ENCODE results near the gene KRTAP10-12. TPM values are rescaled to one million over a fixed set of nuclear protein-coding genes. Genes with fewer than 3 reads are reported as not detected.

Gene KRTAP10-12
- total RNA-seq, 2 donors from 2014 or later: not detected

DNA sequence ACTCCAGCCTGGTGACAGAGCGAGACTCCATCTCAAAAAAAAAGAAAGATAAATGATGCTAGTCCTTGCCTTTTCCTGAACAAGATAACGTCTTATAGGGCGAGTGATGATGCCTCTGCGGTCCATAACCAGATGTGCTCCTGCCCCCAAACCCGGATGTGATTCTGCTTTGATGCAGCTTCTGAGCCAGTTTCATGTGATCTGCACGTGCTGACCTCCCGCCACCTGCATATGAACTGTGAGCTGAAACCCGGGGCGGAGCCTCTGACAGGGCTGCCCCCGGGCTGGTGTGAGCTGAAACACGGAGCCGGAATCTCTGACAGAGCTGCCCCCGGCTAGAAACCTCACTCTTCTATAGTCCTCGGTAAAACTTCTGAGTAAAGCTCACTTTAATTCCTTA lies 43.8 kb upstream of the KRTAP10-12 start:
- Histone ChIP-seq H3K9ac (ENCODE audit: extremely low read depth, low read length, poor library complexity, severe bottlenecking) (no peak overlapping the region), H3K9me3 (ENCODE audit: control insufficient read depth, low read length) (peaks cover 6% of the 10 kb centered on the region), H3K4me1 (ENCODE audit: control insufficient read depth, insufficient read depth, low read length) (no peaks in the 10 kb centered on the region), H3K27me3 (ENCODE audit: control insufficient read depth, insufficient read depth, low read length, poor library complexity, severe bottlenecking) (no peaks in the 10 kb centered on the region), H3K4me3 (ENCODE audit: low read length) (no peak overlapping the region), H3K27ac (ENCODE audit: low read depth, low read length) (no peak overlapping the region), H3K36me3 (ENCODE audit: control insufficient read depth, insufficient read depth, low read length) (no peaks in the 10 kb centered on the region)
- WGBS, 2 experiments (ENCODE audit: insufficient coverage in 1 of 2, insufficient read length in 1 of 2): 85 to 92% methylated on average over 11 to 14 of the region's 14 CpGs
- H3K4me3 Mint-ChIP-seq: no peak overlapping the region
- no peaks in the 10 kb centered on the region for H3K36me3 Mint-ChIP-seq (ENCODE audit: low read depth)
- TF ChIP-seq, protein P1, sequence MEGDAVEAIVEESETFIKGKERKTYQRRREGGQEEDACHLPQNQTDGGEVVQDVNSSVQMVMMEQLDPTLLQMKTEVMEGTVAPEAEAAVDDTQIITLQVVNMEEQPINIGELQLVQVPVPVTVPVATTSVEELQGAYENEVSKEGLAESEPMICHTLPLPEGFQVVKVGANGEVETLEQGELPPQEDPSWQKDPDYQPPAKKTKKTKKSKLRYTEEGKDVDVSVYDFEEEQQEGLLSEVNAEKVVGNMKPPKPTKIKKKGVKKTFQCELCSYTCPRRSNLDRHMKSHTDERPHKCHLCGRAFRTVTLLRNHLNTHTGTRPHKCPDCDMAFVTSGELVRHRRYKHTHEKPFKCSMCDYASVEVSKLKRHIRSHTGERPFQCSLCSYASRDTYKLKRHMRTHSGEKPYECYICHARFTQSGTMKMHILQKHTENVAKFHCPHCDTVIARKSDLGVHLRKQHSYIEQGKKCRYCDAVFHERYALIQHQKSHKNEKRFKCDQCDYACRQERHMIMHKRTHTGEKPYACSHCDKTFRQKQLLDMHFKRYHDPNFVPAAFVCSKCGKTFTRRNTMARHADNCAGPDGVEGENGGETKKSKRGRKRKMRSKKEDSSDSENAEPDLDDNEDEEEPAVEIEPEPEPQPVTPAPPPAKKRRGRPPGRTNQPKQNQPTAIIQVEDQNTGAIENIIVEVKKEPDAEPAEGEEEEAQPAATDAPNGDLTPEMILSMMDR (conservative IDR thresholded peaks at IDR 0.05): no peak
- peaks cover 8% of the 10 kb centered on the region for H3K9me3 Mint-ChIP-seq
- DNase-seq: no peak
- H3K27ac Mint-ChIP-seq: no peak overlapping the region
- peaks cover 4% of the 10 kb centered on the region for H3K27me3 Mint-ChIP-seq (ENCODE audit: insufficient read depth)
- H3K4me1 Mint-ChIP-seq: no peaks in the 10 kb centered on the region

DNA sequence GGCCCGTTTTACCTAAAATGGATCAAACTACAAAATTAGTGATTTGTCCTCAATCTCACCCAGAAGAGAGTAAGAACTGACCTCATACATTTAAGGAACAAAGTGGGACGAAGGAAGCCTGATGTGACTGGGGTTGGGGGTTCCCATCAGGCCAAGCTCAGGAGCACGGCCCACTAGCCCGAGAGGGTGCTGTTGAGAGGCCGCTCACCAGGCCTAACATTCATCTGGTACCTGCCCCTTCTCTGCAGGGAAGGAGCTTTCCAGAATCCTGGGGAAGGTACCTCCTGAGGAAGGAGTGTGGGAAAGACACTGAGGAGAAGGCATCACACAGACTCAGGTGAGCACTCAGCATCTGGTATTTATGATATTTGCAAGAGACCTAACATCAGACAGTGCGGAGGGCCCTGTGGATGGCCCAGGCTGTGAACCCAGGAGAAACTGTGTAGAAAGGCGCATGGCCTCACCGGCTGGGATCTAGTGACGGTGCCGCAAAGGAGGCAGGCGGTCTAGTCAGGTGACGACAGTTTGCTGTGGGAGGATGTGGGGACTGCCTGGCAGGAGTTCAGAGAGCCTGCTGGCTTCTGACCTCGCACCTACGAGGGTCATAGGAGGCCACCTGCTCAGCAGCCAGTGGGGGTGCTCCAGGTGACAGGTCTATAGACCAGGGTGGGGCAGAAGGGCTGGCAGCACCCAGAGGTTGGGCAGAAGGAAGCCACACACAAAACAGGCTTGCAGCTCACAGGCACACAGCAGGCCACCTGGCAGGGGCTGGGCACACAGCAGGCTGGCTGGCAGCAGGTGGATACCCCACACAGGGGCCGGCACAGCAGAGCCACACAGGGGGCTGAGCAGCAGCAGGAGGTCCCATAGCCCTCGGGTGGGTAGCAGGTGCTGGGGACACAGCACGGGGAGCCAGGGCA lies 43.1 kb upstream of the KRTAP10-12 start:
- H3K9me3 Mint-ChIP-seq: peaks cover 8% of the 10 kb centered on the region
- Histone ChIP-seq H3K36me3 (ENCODE audit: control insufficient read depth, insufficient read depth, low read length) (no peaks in the 10 kb centered on the region), H3K9ac (ENCODE audit: extremely low read depth, low read length, poor library complexity, severe bottlenecking) (no peak overlapping the region), H3K9me3 (ENCODE audit: control insufficient read depth, low read length) (peaks cover 6% of the 10 kb centered on the region), H3K27ac (ENCODE audit: low read depth, low read length) (no peak overlapping the region), H3K4me1 (ENCODE audit: control insufficient read depth, insufficient read depth, low read length) (no peaks in the 10 kb centered on the region), H3K27me3 (ENCODE audit: control insufficient read depth, insufficient read depth, low read length, poor library complexity, severe bottlenecking) (no peaks in the 10 kb centered on the region), H3K4me3 (ENCODE audit: low read length) (no peak overlapping the region)
- peaks cover 3% of the 10 kb centered on the region for H3K4me1 Mint-ChIP-seq
- peaks cover 4% of the 10 kb centered on the region for H3K27me3 Mint-ChIP-seq (ENCODE audit: insufficient read depth)
- H3K4me3 Mint-ChIP-seq: no peak overlapping the region
- TF ChIP-seq, protein P1 (conservative IDR thresholded peaks at IDR 0.05): no peak
- 88 to 92% methylated on average over 15 to 17 of the region's 17 CpGs for WGBS, 2 experiments (ENCODE audit: insufficient coverage in 1 of 2, insufficient read length in 1 of 2)
- no peak for DNase-seq
- H3K27ac Mint-ChIP-seq: no peak overlapping the region
- H3K36me3 Mint-ChIP-seq (ENCODE audit: low read depth): no peaks in the 10 kb centered on the region

DNA sequence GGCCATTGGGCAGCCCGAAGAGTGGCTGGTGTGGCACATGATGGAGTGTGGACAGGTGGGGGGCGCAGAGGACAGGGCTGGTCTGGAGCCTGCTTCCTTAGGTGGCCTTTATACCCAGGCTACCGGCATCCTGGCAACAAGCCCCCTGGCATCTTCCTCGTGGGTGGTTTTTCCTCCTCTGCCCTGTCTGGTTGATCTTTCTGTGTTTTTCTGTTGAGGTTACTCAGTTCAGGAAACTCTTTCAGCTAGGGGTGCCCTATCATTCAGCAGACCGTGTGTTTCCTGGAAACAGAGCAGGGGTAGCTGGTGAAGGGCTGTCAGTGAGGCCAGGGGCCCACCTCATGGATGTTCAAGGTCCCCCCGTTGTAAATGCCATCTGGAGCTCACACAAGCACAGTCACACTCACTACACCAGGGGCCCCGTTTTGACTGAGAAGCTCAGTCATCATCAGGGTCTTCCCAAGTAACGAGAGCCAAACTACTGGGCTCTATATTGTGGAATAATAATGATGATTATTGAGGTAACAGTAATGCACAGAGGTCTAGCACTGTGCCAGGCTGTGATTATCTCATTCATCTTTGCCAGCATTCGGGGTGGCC lies 42.3 kb upstream of the KRTAP10-12 start, which contains the start of gene KRTAP12-4:
Gene KRTAP12-4 (minus strand): TSS at position 84 of the 600 bp plus-strand sequence. CDS start 45 bp downstream, at position 39.
- H3K4me1 Mint-ChIP-seq: peaks cover 6% of the 10 kb centered on the region
- Histone ChIP-seq H3K9me3 (ENCODE audit: control insufficient read depth, low read length) (peaks cover 6% of the 10 kb centered on the region), H3K9ac (ENCODE audit: extremely low read depth, low read length, poor library complexity, severe bottlenecking) (no peak within 1 kb of the TSS), H3K27me3 (ENCODE audit: control insufficient read depth, insufficient read depth, low read length, poor library complexity, severe bottlenecking) (no peaks in the 10 kb centered on the region), H3K4me1 (ENCODE audit: control insufficient read depth, insufficient read depth, low read length) (no peaks in the 10 kb centered on the region), H3K36me3 (ENCODE audit: control insufficient read depth, insufficient read depth, low read length) (no peaks in the 10 kb centered on the region), H3K27ac (ENCODE audit: low read depth, low read length) (no peak within 1 kb of the TSS), H3K4me3 (ENCODE audit: low read length) (no peak within 1 kb of the TSS)
- no peak within 1 kb of the TSS for H3K4me3 Mint-ChIP-seq
- TF ChIP-seq, protein P1 (conservative IDR thresholded peaks at IDR 0.05): no peak
- H3K27ac Mint-ChIP-seq: no peak within 1 kb of the TSS
- no peak for DNase-seq
- peaks cover 4% of the 10 kb centered on the region for H3K27me3 Mint-ChIP-seq (ENCODE audit: insufficient read depth)
- H3K36me3 Mint-ChIP-seq (ENCODE audit: low read depth): no peaks in the 10 kb centered on the region
- peaks cover 8% of the 10 kb centered on the region for H3K9me3 Mint-ChIP-seq
- WGBS, 2 experiments (ENCODE audit: insufficient coverage in 1 of 2, insufficient read length in 1 of 2): 92 to 98% methylated on average over 4 to 9 of the region's 9 CpGs
